Effector memory CD8-positive, alpha-beta T cell (primary cell): ENCODE measurements around the gene SUSD6.
A peak's percentile ranks its signal among the peaks of the same experiment; 100 is the strongest.

Experiments
- ATAC-seq: fragments of 150-1000 bp; cut with Tn5 transposase; replicated peaks from 2 replicates; pipeline ENCODE4 v1.10.0; 2021; ENCODE audit warnings: mild to moderate bottlenecking, moderate library complexity
- DNase-seq, 3 experiments: peaks; one replicate each; pipeline ENCODE4 v3.0.0; 2021
- H3K27ac Mint-ChIP-seq, 2 donors: one replicate each; pipeline ENCODE4 v1.8.0; 2022; ENCODE audit warnings: mild to moderate bottlenecking in 2 of 2, mixed read lengths in 2 of 2, moderate library complexity in 2 of 2
- H3K27me3 Mint-ChIP-seq, 2 donors: one replicate each; pipeline ENCODE4 v1.8.0; 2022; ENCODE audit warnings: mixed read lengths in 2 of 2
- H3K36me3 Mint-ChIP-seq: one replicate; pipeline ENCODE4 v1.8.0; 2022; ENCODE audit warnings: mild to moderate bottlenecking, moderate library complexity, mixed read lengths; ENCODE audit not compliant: insufficient read depth
- H3K4me1 Mint-ChIP-seq, 2 donors: one replicate each; pipeline ENCODE4 v1.8.0; 2022; ENCODE audit warnings: low read depth in 2 of 2, mixed read lengths in 2 of 2
- H3K4me3 Mint-ChIP-seq, 2 donors: one replicate each; pipeline ENCODE4 v1.8.0; 2022; ENCODE audit warnings: mild to moderate bottlenecking in 2 of 2, mixed read lengths in 2 of 2, moderate library complexity in 2 of 2
- H3K9me3 Mint-ChIP-seq, 2 donors: one replicate each; pipeline ENCODE4 v1.8.0; 2022; ENCODE audit warnings: mixed read lengths in 2 of 2

The SUSD6 gene

DNA sequence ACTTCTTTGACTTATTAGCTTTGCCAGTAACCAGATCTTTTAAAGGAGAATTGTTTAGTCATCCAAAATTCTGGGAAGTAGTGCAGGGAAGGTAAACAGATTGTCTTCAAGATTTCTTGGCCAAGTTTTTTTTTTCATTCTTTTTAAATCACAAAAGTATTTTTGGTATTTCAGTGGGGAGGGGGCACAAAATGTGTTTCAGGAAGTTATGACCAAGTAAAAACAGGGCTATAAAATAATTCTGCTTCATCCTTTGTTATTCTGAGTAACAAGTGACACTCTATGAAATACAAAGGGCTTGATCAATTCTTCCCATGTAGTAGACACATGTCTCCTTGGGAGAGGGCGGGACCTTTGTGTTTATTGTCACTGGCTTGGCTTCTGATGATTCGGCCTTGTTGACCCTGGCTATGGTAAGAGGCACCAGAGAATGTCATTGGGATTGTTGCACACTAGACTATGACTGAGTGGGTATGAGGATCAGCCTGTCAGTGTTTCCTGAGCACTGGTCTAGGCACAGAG is 55.4 kb downstream of the SUSD6 start:
- H3K4me3 Mint-ChIP-seq: peak overlapping the region; percentile 62 to 63
- ATAC-seq (no peak), DNase-seq (no peak)
- H3K4me1 Mint-ChIP-seq: peaks cover 61 to 94% of the 10 kb centered on the region in 2 donors
- H3K36me3 Mint-ChIP-seq: peaks cover 32% of the 10 kb centered on the region
- H3K27ac Mint-ChIP-seq: peak overlapping the region in 1 of 2 donors; percentile 55
- no peaks in the 10 kb centered on the region for H3K27me3 Mint-ChIP-seq
- H3K9me3 Mint-ChIP-seq: no peaks in the 10 kb centered on the region

GRCh38 chr14:69667938-69668335 is 56.5 kb downstream of the SUSD6 start:
- Mint-ChIP-seq H3K27ac (peak overlapping the region in 1 of 2 donors; percentile 67), H3K27me3 (no peaks in the 10 kb centered on the region), H3K9me3 (no peaks in the 10 kb centered on the region), H3K36me3 (peaks cover 33% of the 10 kb centered on the region), H3K4me1 (peaks cover 72 to 94% of the 10 kb centered on the region in 2 donors), H3K4me3 (peak overlapping the region; percentile 62 to 63)
- DNase-seq (no peak), ATAC-seq (no peak)

- H3K27ac Mint-ChIP-seq: no peak overlapping the region
- H3K4me1 Mint-ChIP-seq: peaks cover 82 to 94% of the 10 kb centered on the region in 2 donors
- no peaks in the 10 kb centered on the region for H3K9me3 Mint-ChIP-seq
- no peak overlapping the region for H3K4me3 Mint-ChIP-seq
- peaks cover 41% of the 10 kb centered on the region for H3K36me3 Mint-ChIP-seq
- DNase-seq (no peak), ATAC-seq (no peak)
- H3K27me3 Mint-ChIP-seq: no peaks in the 10 kb centered on the region
Observed at GRCh38 chr14:69669375-69669774, 58.0 kb downstream of the SUSD6 start.

GRCh38 chr14:69670093-69670492 is 58.7 kb downstream of the SUSD6 start:
- no peak for DNase-seq
- peaks cover 82 to 95% of the 10 kb centered on the region in 2 donors for H3K4me1 Mint-ChIP-seq
- no peaks in the 10 kb centered on the region for H3K27me3 Mint-ChIP-seq
- peaks cover 40% of the 10 kb centered on the region for H3K36me3 Mint-ChIP-seq
- ATAC-seq: no peak
- peak overlapping the region; percentile 52 to 87 for H3K27ac Mint-ChIP-seq
- no peaks in the 10 kb centered on the region for H3K9me3 Mint-ChIP-seq
- no peak overlapping the region for H3K4me3 Mint-ChIP-seq

DNA sequence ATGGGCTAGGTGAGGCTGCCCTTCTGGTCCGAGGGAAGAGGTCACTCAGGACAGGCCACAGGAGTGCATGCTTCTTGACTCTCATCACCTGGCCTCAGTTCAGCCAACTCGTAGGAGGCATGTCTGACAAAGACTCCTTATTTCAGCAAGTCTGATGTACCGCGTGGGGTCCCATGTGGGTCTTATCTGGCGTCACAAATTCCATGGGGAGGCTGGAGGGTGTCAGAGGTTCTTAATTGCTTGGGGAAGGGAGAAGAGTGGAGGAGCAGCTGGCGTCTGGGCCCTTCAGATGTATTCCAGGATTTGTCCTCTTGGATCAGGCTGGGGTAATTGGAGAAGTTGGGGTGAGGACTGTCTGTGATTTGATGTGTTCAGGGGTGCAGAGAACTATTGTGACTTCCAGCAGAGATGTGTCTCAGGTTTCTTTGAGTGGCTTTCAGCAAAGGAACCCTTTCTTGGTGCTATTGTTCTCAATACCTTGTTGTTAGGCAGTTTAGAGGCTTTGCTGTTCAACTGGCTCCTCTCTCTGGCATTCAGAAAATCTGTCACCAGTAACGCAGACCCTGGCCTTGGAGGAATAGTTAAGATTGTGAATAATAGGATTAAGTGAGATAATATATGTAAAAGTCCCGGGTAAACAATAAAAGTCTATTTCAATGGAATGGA is 60.1 kb downstream of the SUSD6 start:
- ATAC-seq (no peak), DNase-seq (no peak)
- Mint-ChIP-seq H3K9me3 (no peaks in the 10 kb centered on the region), H3K4me3 (no peak overlapping the region), H3K36me3 (peaks cover 40% of the 10 kb centered on the region), H3K4me1 (peaks cover 78 to 92% of the 10 kb centered on the region in 2 donors), H3K27ac (peak overlapping the region; percentile 85 to 87), H3K27me3 (no peaks in the 10 kb centered on the region)

- Mint-ChIP-seq H3K4me1 (peaks cover 77 to 92% of the 10 kb centered on the region in 2 donors), H3K4me3 (peak overlapping the region in 1 of 2 donors; percentile 59)
- DNase-seq: no peak
Observed at GRCh38 chr14:69672356-69672755, 61.0 kb downstream of the SUSD6 start.

GRCh38 chr14:69673104-69673503 is 61.7 kb downstream of the SUSD6 start:
- Mint-ChIP-seq H3K36me3 (peaks cover 34% of the 10 kb centered on the region), H3K27ac (peak overlapping the region; percentile 74 to 87), H3K4me3 (peak overlapping the region; percentile 44 to 47), H3K27me3 (no peaks in the 10 kb centered on the region), H3K9me3 (no peaks in the 10 kb centered on the region), H3K4me1 (peaks cover 70 to 85% of the 10 kb centered on the region in 2 donors)
- ATAC-seq (peak; percentile 74), DNase-seq (peak in 1 of 3 experiments; percentile 4)

More at GRCh38 chr14:69672356-69672755, 61.0 kb downstream of the SUSD6 start:
- H3K9me3 Mint-ChIP-seq: no peaks in the 10 kb centered on the region
- peak overlapping the region; percentile 85 to 87 for H3K27ac Mint-ChIP-seq
- H3K36me3 Mint-ChIP-seq: peaks cover 38% of the 10 kb centered on the region
- H3K27me3 Mint-ChIP-seq: no peaks in the 10 kb centered on the region
- ATAC-seq: no peak

DNA sequence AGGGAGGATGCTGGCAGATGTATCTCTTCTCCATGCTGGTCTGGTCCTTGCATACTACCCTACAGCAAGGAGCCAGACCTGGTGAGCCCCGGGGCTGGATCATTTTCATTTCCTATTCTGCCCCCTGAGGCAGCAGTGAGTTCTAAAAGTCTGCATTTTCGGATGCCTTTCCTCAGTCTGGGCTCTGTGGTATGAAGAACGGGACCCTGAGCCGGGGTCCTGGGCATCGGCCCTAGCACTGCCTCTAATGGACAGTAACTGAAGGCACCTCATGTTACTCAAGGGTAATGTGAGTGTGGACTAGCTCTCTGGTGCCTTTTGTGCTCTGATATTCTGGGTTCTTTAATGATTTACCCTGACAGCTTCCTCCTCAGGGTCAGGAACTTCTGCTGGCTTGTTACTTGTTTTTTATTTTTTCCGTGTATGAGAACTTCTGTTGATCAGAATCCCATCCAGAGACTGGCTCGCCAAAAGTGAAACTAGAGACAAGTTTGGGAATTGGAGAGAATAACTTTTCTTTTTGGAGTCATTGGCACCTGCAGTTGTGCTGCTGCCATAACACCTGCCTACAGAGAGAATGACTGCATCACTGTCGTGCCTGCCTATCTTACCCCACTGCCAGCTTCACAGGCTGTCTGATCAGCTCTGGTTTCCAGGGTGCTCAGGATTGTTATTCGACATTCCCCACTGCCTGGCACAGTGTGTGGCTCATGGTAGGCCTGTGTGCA is 62.3 kb downstream of the SUSD6 start:
- H3K4me3 Mint-ChIP-seq: peak overlapping the region; percentile 44 to 47
- no peaks in the 10 kb centered on the region for H3K9me3 Mint-ChIP-seq
- DNase-seq: no peak
- H3K27me3 Mint-ChIP-seq: no peaks in the 10 kb centered on the region
- peaks cover 69 to 80% of the 10 kb centered on the region in 2 donors for H3K4me1 Mint-ChIP-seq
- H3K27ac Mint-ChIP-seq: peak overlapping the region; percentile 74 to 87
- ATAC-seq: peak; percentile 35
- H3K36me3 Mint-ChIP-seq: peaks cover 29% of the 10 kb centered on the region

- H3K27me3 Mint-ChIP-seq: no peaks in the 10 kb centered on the region
- peaks cover 62 to 70% of the 10 kb centered on the region in 2 donors for H3K4me1 Mint-ChIP-seq
- no peaks in the 10 kb centered on the region for H3K9me3 Mint-ChIP-seq
- ATAC-seq (no peak), DNase-seq (no peak)
- H3K27ac Mint-ChIP-seq: peak overlapping the region; percentile 74 to 87
- H3K36me3 Mint-ChIP-seq: peaks cover 27% of the 10 kb centered on the region
- peak overlapping the region in 1 of 2 donors; percentile 6 for H3K4me3 Mint-ChIP-seq
Observed at GRCh38 chr14:69674546-69675244, 63.3 kb downstream of the SUSD6 start.

DNA sequence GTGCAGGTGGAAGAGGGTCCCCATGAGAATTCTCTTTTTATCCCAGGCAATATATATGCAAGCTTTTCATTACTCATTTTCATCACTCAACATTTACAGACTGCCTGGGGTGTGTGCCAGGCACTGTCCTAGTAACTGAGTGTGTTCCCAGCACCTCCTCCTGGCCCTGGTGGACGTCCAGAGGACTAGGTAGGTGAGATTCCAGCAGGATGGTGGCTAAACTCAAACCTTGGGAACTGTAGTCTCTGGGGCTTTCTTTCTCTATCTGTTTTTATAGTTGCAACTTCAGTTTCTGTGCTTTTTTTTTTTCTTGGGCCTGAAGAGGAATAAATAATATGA is 63.8 kb downstream of the SUSD6 start:
- H3K27me3 Mint-ChIP-seq: no peaks in the 10 kb centered on the region
- H3K4me1 Mint-ChIP-seq: peaks cover 58 to 65% of the 10 kb centered on the region in 2 donors
- H3K9me3 Mint-ChIP-seq: no peaks in the 10 kb centered on the region
- no peak for ATAC-seq
- H3K36me3 Mint-ChIP-seq: peaks cover 28% of the 10 kb centered on the region
- peak overlapping the region in 1 of 2 donors; percentile 6 for H3K4me3 Mint-ChIP-seq
- H3K27ac Mint-ChIP-seq: peak overlapping the region; percentile 54 to 87
- no peak for DNase-seq

- no peak for ATAC-seq
- H3K4me1 Mint-ChIP-seq: peaks cover 56 to 60% of the 10 kb centered on the region in 2 donors
- peaks cover 25% of the 10 kb centered on the region for H3K36me3 Mint-ChIP-seq
- no peaks in the 10 kb centered on the region for H3K27me3 Mint-ChIP-seq
- no peak for DNase-seq
- peak overlapping the region; percentile 54 to 87 for H3K27ac Mint-ChIP-seq
- no peaks in the 10 kb centered on the region for H3K9me3 Mint-ChIP-seq
- peak overlapping the region in 1 of 2 donors; percentile 8 for H3K4me3 Mint-ChIP-seq
Observed at GRCh38 chr14:69675877-69676416, 64.6 kb downstream of the SUSD6 start.

DNA sequence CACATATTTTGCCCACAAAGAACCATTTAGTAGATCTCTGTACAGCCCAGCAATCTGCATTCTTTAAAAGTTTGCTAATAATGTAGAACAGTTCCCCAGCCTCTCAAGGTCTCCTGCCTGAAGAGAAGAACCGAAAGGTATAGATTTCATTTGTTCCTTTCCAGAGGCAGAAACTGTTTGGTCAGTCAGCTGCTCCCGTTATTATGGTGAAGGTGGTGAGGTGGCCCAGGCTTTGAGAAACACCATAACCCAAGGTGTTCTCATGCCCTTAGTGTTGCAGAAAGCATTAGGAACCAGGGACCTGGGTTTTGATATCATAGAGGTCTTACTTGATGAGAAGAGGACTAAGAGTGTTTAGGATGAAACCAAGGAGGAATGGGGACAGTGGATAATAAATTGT is 65.3 kb downstream of the SUSD6 start:
- ATAC-seq (no peak), DNase-seq (no peak)
- Mint-ChIP-seq H3K36me3 (peaks cover 25% of the 10 kb centered on the region), H3K27ac (peak overlapping the region in 1 of 2 donors; percentile 87), H3K4me1 (peaks cover 56 to 60% of the 10 kb centered on the region in 2 donors), H3K27me3 (no peaks in the 10 kb centered on the region), H3K9me3 (no peaks in the 10 kb centered on the region), H3K4me3 (no peak overlapping the region)

DNA sequence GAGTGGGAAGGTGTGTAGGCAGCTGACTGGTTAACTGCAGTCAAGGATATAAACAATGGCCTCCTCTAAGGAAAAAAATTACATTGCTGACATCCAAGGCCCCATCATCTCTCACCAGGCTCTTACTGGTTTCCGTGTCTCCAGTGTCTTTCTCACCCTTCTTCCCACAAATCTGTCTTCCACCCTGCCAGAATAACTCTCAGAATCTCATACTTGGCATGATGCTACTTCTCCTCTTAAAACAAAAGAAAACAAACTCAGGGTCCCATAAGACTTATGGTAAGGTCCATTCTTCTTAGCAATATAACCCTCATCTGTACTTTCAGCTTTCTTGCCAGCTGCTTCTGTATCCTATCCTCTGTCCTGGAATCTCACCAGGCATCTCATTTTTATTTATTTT is 68.9 kb downstream of the SUSD6 start:
- Mint-ChIP-seq H3K36me3 (peaks cover 35% of the 10 kb centered on the region), H3K4me1 (peaks cover 57 to 59% of the 10 kb centered on the region in 2 donors), H3K9me3 (no peaks in the 10 kb centered on the region), H3K27me3 (no peaks in the 10 kb centered on the region), H3K27ac (peak overlapping the region in 1 of 2 donors; percentile 0), H3K4me3 (no peak overlapping the region)
- ATAC-seq: no peak
- DNase-seq: no peak
